Chondrocyte (in vitro differentiated cells): ENCODE data around the gene STX1A. TPM values are rescaled to one million over a fixed set of nuclear protein-coding genes. Genes with fewer than 3 reads are reported as not detected.
"Not testable (repeated sequence)": the region's sequence is repeated elsewhere in the genome, so short reads cannot be mapped to it uniquely, and the experiment has no call there.

Experiments used
- DNase-seq: peaks from one replicate; pipeline ENCODE4 v3.0.0; 2021; ENCODE audit warnings: mixed read lengths, low spot score
- H3K27ac Mint-ChIP-seq: one replicate; pipeline ENCODE4 v1.8.0; 2021; ENCODE audit warnings: mild to moderate bottlenecking, moderate library complexity, mixed read lengths; ENCODE audit not compliant: unreplicated experiment
- H3K27me3 Mint-ChIP-seq: 2 replicates; pipeline ENCODE4 v1.8.0; 2021; ENCODE audit warnings: low read depth, mixed read lengths
- H3K36me3 Mint-ChIP-seq: 2 replicates; pipeline ENCODE4 v1.8.0; 2021; ENCODE audit warnings: low read depth, mixed read lengths
- H3K4me1 Mint-ChIP-seq: 2 replicates; pipeline ENCODE4 v1.8.0; 2021; ENCODE audit warnings: low read depth, mild to moderate bottlenecking, mixed read lengths
- H3K4me3 Mint-ChIP-seq: one replicate; pipeline ENCODE4 v1.8.0; 2021; ENCODE audit warnings: mild to moderate bottlenecking, moderate library complexity, mixed read lengths; ENCODE audit not compliant: unreplicated experiment
- H3K9me3 Mint-ChIP-seq: 2 replicates; pipeline ENCODE4 v1.8.0; 2021; ENCODE audit warnings: low read depth, mixed read lengths
- total RNA-seq: library from RNA; stranded (reverse); gene quantifications from 3 replicates; pipeline ENCODE4 v1.2.1, GENCODE V29; 2021
- TF ChIP-seq, protein P1 (sequence below): fragments of 200-600 bp; sonication (generic); IDR thresholded peaks from 2 replicates; pipeline ENCODE4 v1.5.0; 2021; ENCODE audit warnings: antibody characterized with exemption, mild to moderate bottlenecking, moderate library complexity

The STX1A gene
- total RNA-seq, 1 donor from 2014 or later = 20.9 TPM

DNA sequence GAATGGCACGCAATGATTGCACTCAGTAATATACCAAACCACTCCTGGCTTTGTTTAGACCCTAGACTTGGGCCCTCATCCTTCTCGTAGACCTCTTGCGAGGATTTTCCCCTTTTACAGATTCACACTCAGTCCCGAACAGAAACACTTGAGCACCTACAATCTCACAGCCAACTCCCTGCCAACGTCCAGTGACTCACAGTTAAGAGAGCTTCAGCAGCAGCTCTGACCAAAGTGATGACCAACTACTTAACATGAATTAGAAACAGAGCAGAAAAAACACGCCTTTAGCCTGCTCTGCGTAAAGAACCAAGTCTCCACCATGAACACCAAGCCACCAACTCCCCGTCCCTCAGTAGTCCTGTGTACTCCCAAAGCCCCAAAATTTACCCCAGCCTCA is 38.4 kb downstream of the STX1A start:
- Mint-ChIP-seq H3K27ac (peak overlapping the region; percentile 57), H3K27me3 (no peaks in the 10 kb centered on the region)
- DNase-seq = no peak

DNA sequence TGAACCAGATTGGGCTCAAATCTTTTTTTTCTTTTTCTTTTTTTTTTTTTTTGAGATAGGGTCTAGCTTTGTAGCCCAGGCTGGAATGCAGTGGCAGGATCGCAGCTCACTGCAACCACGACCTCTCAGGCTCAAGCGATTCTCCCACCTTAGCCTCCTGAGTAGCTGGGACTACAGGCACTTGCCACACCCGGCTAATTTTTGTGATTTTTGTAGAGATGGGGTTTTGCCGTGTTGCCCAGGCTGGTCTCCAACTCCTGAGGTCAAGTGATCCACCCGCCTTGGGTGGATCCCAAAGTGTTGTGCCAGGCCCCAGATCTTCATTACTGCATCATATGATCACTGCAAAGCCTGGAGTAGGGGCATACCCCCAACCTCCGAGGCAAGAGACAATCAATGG is 39.0 kb downstream of the STX1A start:
- H3K27me3 Mint-ChIP-seq = no peaks in the 10 kb centered on the region
- no peaks in the 10 kb centered on the region for H3K9me3 Mint-ChIP-seq
- DNase-seq = no peak
- H3K36me3 Mint-ChIP-seq = peaks cover 11% of the 10 kb centered on the region
- H3K4me1 Mint-ChIP-seq = peaks cover 32% of the 10 kb centered on the region
- no peak overlapping the region for H3K4me3 Mint-ChIP-seq
- TF ChIP-seq, protein P1, sequence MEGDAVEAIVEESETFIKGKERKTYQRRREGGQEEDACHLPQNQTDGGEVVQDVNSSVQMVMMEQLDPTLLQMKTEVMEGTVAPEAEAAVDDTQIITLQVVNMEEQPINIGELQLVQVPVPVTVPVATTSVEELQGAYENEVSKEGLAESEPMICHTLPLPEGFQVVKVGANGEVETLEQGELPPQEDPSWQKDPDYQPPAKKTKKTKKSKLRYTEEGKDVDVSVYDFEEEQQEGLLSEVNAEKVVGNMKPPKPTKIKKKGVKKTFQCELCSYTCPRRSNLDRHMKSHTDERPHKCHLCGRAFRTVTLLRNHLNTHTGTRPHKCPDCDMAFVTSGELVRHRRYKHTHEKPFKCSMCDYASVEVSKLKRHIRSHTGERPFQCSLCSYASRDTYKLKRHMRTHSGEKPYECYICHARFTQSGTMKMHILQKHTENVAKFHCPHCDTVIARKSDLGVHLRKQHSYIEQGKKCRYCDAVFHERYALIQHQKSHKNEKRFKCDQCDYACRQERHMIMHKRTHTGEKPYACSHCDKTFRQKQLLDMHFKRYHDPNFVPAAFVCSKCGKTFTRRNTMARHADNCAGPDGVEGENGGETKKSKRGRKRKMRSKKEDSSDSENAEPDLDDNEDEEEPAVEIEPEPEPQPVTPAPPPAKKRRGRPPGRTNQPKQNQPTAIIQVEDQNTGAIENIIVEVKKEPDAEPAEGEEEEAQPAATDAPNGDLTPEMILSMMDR = no peak
- H3K27ac Mint-ChIP-seq = no peak overlapping the region

More for the DNA sequence above, 38.4 kb downstream of the STX1A start:
- Mint-ChIP-seq H3K9me3 (no peaks in the 10 kb centered on the region), H3K4me1 (peaks cover 33% of the 10 kb centered on the region), H3K4me3 (peak overlapping the region; percentile 98), H3K36me3 (peaks cover 11% of the 10 kb centered on the region)
- TF ChIP-seq, protein P1 = no peak

DNA sequence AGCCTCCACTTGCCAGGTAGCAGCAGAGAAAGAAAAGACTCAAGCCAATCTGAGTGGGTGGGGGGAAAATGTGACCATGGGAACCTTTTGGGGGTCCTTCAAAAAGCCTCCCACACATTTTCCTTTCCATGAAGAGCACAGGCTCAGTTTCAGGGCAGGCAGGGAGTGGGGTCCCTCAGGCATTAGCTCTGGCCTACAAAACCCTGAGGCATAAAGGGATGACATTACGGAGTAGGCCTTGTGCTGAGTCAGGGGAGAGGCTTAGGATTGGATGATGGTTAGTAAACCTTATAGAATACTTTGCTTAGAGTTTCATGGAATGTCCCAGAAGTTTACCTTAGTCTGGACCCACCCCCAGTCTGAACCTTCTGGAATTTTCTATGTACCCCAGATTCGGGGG is 39.8 kb downstream of the STX1A start:
- Mint-ChIP-seq H3K4me3 (no peak overlapping the region), H3K27me3 (no peaks in the 10 kb centered on the region), H3K9me3 (no peaks in the 10 kb centered on the region), H3K27ac (no peak overlapping the region), H3K4me1 (peaks cover 32% of the 10 kb centered on the region), H3K36me3 (peaks cover 11% of the 10 kb centered on the region)
- DNase-seq = no peak
- TF ChIP-seq, protein P1 = no peak

DNA sequence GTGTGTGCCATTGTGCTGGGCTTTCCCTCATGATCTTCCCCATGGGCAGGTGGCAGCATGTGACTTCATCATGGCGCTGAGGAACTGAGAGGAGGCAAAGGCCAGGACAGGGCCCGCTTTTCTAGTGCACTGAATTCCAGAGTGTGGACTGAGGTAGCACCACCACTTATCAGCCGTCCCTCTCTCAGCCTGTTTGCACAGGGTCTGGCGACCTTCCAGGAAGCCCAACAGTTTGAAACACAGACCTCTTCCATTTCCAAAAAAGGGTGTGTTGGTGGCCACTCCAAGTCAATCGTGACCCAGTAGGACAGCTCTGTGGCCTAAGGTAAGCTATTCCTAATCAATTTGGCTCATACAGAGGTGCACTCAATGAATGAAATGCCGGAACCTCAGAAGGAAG is 40.6 kb downstream of the STX1A start:
- Mint-ChIP-seq H3K4me3 (no peak overlapping the region), H3K9me3 (no peaks in the 10 kb centered on the region), H3K27ac (no peak overlapping the region), H3K4me1 (peaks cover 29% of the 10 kb centered on the region), H3K27me3 (no peaks in the 10 kb centered on the region), H3K36me3 (peaks cover 11% of the 10 kb centered on the region)
- no peak for DNase-seq
- TF ChIP-seq, protein P1 = no peak

DNA sequence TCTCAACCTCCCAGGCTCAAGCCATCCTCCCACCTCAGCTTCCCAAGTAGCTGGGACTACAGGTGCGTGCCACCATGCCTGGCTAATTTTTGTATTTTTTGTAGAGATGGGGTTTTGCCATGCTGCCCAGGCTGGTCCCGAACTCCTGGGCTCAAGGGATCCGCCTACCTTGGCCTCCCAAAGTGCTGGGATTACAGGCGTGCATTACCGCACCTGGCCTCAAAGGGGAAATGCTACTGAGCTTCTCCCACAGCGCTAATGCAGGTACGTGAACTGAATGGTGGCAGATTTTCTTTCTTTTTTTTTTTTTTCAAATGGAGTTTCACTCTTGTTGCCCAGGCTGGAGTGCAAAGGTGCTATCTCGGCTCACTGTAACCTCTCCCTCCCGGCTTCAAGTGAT is 43.4 kb downstream of the STX1A start:
- Mint-ChIP-seq H3K4me1 (peaks cover 15% of the 10 kb centered on the region), H3K36me3 (peaks cover 11% of the 10 kb centered on the region)
- not testable (repeated sequence) for H3K9me3 Mint-ChIP-seq, DNase-seq, H3K4me3 Mint-ChIP-seq, H3K27ac Mint-ChIP-seq, H3K27me3 Mint-ChIP-seq

DNA sequence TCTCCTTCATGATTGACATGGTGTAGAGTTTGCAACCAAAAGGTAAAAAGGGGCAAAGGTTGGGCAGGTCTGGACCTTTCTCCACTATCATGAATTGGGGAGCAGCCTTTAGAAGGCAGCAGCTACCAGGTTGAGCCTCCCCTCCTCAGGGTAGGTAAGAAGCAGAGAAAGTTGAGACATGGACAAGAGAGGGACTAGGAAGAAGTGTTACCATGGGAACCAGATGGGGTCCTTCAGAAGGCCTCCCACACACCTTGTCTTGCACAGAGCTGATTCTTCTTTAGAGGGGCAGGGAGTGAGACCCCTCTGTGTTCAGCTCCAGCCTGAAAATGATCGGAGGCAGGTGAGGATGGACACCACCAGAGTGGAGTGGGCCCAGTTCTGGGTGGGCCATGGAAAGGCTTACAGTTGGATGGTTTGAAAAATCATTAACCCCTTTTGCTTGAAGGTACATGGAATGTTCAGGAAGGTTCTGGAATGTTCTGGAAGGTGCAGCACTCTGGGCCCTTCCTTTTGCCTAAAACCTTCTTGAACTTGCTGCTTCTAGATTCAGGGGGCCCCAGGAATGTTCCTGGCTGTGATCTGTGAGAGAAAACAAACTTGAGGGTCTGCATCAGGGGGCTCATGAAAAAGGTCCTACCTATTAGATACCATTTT is 44.9 kb downstream of the STX1A start:
- no peak overlapping the region for H3K4me3 Mint-ChIP-seq
- no peak for DNase-seq
- TF ChIP-seq, protein P1 = no peak
- H3K9me3 Mint-ChIP-seq = no peaks in the 10 kb centered on the region
- peaks cover 9% of the 10 kb centered on the region for H3K36me3 Mint-ChIP-seq
- H3K27ac Mint-ChIP-seq = no peak overlapping the region
- H3K27me3 Mint-ChIP-seq = no peaks in the 10 kb centered on the region
- H3K4me1 Mint-ChIP-seq = peaks cover 4% of the 10 kb centered on the region
